VCaP (cell line): ENCODE results near the gene H2BK1.

Source experiments
- H3K27ac ChIP-seq: fragments of 450-650 bp; 2 replicates; pipeline ENCODE4 v1.5.1; 2017
- CTCF ChIP-seq: fragments of 450-650 bp; conservative IDR thresholded peaks from 2 replicates; pipeline ENCODE4 v1.5.1; 2017; ENCODE audit warnings: mild to moderate bottlenecking, moderate library complexity

H2BK1 gene

GRCh38 chr7:151206914-151207313, 3.4 kb downstream of the H2BK1 start:
- no peak overlapping the region for H3K27ac ChIP-seq
- no peak for TF ChIP-seq CTCF

- no peak for TF ChIP-seq CTCF
- H3K27ac ChIP-seq, result no peak overlapping the region
Measured at GRCh38 chr7:151205730-151206129, 4.6 kb downstream of the H2BK1 start.

- no peak for TF ChIP-seq CTCF
- no peak overlapping the region for H3K27ac ChIP-seq
Measured at GRCh38 chr7:151204383-151205032, 5.8 kb downstream of the H2BK1 start.

GRCh38 chr7:151202836-151203235, 7.5 kb downstream of the H2BK1 start:
- TF ChIP-seq CTCF, result no peak
- H3K27ac ChIP-seq, result no peak overlapping the region

- TF ChIP-seq CTCF, result no peak
- H3K27ac ChIP-seq, result no peak overlapping the region
Measured at GRCh38 chr7:151201751-151202150, 8.5 kb downstream of the H2BK1 start.

- H3K27ac ChIP-seq, result no peak overlapping the region
- no peak for TF ChIP-seq CTCF
Measured at GRCh38 chr7:151201344-151201743, 8.9 kb downstream of the H2BK1 start.

- no peak for TF ChIP-seq CTCF
- H3K27ac ChIP-seq, result no peak overlapping the region
Measured at GRCh38 chr7:151198945-151199848, 11.1 kb downstream of the H2BK1 start.
